ENCODE results near the gene TRDN. TPM values are rescaled to one million over a fixed set of nuclear protein-coding genes. Genes with fewer than 3 reads are reported as not detected.

The TRDN gene
- total and polyA plus RNA-seq, 4 experiments from 2014 or later, result not detected

DNA sequence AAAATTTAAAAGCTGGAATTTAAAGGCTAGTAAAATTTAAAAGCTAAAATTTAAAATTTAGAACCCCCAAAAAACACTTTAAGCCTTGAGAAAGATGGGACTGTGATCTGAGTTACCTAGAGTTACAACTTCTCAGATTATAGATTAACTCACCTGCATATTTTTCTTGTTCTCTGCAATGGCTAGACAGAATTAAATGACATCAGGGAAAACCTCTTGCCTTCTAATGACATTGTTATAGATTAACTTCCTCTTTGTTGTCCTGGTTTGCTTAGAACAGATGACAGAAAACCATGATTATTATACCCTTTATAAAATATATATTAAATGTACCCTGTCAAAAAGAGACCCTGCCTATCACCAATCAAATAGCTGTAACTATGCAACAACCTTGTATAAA lies 56.4 kb downstream of the TRDN start:
- no peaks in the 10 kb centered on the region for H3K27me3 Mint-ChIP-seq
- no peak for DNase-seq
- Histone ChIP-seq H3K4me1 (ENCODE audit: insufficient read depth, low read length) (no peaks in the 10 kb centered on the region), H3K36me3 (ENCODE audit: insufficient read depth, low read length) (no peaks in the 10 kb centered on the region), H3K27ac (ENCODE audit: low read depth, low read length) (no peak overlapping the region), H3K9me3 (ENCODE audit: control insufficient read depth in 1 of 2, low read length in 2 of 2) (no peaks in the 10 kb centered on the region), H3K4me3 (ENCODE audit: low read length in 2 of 2) (no peak overlapping the region), H3K27me3 (ENCODE audit: insufficient read depth, low read length) (no peaks in the 10 kb centered on the region)
- CTCF ChIA-PET (ENCODE audit: partially characterized antibody), result no interaction called here
- H3K4me1 Mint-ChIP-seq, result no peaks in the 10 kb centered on the region
- peaks cover 0 to 9% (median 2%) of the 10 kb centered on the region in 8 donors for H3K9me3 Mint-ChIP-seq
- no peaks in the 10 kb centered on the region for H3K36me3 Mint-ChIP-seq
- H3K27ac Mint-ChIP-seq, result no peak overlapping the region
- POLR2A ChIA-PET (ENCODE audit: partially characterized antibody), result no interaction called here
- intact Hi-C loops (cut with micrococcal nuclease), result no loop called here
- H3K4me3 Mint-ChIP-seq, result no peak overlapping the region

DNA sequence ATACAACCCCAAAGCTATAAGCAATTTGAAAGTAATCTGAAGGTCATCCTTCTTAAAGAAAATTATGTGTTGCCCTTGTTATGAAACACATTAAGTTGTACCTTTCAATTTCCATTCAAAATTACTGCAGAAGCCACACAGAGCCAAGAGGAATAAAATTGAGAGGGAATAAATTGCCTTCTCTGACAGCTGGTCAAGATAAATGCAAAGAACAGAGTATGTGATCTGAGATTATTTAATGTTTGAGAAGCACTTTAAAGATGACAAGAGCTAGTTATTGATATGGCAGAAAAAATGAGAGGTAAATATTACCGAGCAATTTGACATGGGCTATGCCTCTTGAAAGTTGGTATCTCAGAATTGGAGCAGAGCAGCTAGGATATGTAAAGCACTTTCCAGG lies 61.6 kb downstream of the TRDN start:
- Histone ChIP-seq H3K9me3 (ENCODE audit: control insufficient read depth in 1 of 2, low read length in 2 of 2) (no peaks in the 10 kb centered on the region), H3K27me3 (ENCODE audit: insufficient read depth, low read length) (no peaks in the 10 kb centered on the region), H3K27ac (ENCODE audit: low read depth, low read length) (no peak overlapping the region), H3K4me1 (ENCODE audit: insufficient read depth, low read length) (no peaks in the 10 kb centered on the region), H3K4me3 (ENCODE audit: low read length in 2 of 2) (no peak overlapping the region), H3K36me3 (ENCODE audit: insufficient read depth, low read length) (no peaks in the 10 kb centered on the region)
- peaks cover 0 to 5% (median 2%) of the 10 kb centered on the region in 8 donors for H3K9me3 Mint-ChIP-seq
- ChIA-PET CTCF (ENCODE audit: partially characterized antibody) (no interaction called here), POLR2A (ENCODE audit: partially characterized antibody) (no interaction called here)
- H3K27me3 Mint-ChIP-seq, result no peaks in the 10 kb centered on the region
- DNase-seq, result no peak
- H3K4me3 Mint-ChIP-seq, result no peak overlapping the region
- intact Hi-C loops (cut with micrococcal nuclease), result no loop called here
- no peaks in the 10 kb centered on the region for H3K36me3 Mint-ChIP-seq
- H3K27ac Mint-ChIP-seq, result no peak overlapping the region
- H3K4me1 Mint-ChIP-seq, result no peaks in the 10 kb centered on the region

DNA sequence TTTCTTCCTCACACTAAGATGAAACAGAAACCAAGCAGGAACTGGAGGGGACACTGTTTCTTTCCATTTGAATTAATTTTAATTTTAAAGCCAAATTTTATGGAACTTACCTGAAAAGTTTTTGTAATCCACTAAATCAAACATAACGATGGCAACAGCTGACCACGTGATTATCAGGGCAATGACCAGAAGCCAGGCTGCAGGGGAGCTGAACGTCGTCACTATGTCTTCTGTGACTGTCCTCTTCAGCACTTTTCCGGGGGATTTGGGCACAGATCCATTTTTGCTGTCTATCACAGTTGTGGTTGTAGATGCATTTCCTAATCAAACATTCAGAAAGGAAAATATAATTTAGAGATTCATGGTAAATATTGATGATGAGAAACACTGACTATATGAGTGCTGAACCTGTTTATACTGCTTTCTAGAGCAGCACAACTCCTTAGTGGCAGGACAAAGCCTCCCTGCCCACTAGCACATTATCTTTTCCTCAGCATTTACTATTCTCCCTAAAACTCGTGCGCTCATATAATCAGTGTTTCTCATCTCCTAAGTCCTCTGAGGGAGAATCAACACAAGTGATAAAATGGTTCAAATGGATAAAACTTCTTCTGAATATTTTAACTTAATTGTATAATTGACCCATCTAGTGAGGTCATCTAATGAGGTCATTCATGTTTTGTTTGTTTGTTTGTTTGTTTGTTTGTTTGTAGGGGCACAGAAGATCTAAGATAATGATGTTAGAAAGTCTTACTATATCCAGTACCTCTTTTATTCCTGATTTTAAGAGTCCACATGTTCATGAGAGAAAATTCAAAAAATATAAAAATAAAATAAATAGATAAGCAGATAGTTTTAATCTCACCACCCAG lies 65.7 kb downstream of the TRDN start:
- DNase-seq, result no peak
- POLR2A ChIA-PET (ENCODE audit: partially characterized antibody), result no interaction called here
- H3K36me3 Mint-ChIP-seq, result no peaks in the 10 kb centered on the region
- intact Hi-C loops (cut with micrococcal nuclease), result no loop called here
- peaks cover 0 to 3% (median 0%) of the 10 kb centered on the region in 8 donors for H3K9me3 Mint-ChIP-seq
- Histone ChIP-seq H3K27me3 (ENCODE audit: insufficient read depth, low read length) (no peaks in the 10 kb centered on the region), H3K9me3 (ENCODE audit: control insufficient read depth in 1 of 2, low read length in 2 of 2) (no peaks in the 10 kb centered on the region), H3K4me3 (ENCODE audit: low read length in 2 of 2) (no peak overlapping the region), H3K27ac (ENCODE audit: low read depth, low read length) (no peak overlapping the region), H3K4me1 (ENCODE audit: insufficient read depth, low read length) (no peaks in the 10 kb centered on the region), H3K36me3 (ENCODE audit: insufficient read depth, low read length) (no peaks in the 10 kb centered on the region)
- H3K27me3 Mint-ChIP-seq, result no peaks in the 10 kb centered on the region
- no peak overlapping the region for H3K27ac Mint-ChIP-seq
- CTCF ChIA-PET (ENCODE audit: partially characterized antibody), result no interaction called here
- no peaks in the 10 kb centered on the region for H3K4me1 Mint-ChIP-seq
- H3K4me3 Mint-ChIP-seq, result no peak overlapping the region

DNA sequence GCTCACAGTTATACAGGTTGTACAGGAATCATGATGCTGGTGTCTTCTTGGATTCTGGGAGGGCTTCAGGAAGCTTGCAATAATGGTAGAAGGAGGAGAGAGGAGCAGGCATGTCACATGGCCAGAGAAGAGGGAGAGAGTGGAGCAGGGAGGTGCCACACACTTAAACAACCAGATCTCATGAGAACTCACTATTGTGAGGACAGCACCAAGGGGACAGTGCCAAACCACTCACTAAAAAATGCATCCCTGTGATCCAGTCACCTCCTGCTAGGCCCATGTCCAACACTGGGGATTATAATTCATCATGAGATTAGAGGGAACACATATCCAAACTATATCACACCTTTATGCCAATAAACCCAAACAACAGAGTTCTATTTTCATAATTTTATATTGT lies 67.2 kb downstream of the TRDN start:
- H3K4me1 Mint-ChIP-seq, result no peaks in the 10 kb centered on the region

DNA sequence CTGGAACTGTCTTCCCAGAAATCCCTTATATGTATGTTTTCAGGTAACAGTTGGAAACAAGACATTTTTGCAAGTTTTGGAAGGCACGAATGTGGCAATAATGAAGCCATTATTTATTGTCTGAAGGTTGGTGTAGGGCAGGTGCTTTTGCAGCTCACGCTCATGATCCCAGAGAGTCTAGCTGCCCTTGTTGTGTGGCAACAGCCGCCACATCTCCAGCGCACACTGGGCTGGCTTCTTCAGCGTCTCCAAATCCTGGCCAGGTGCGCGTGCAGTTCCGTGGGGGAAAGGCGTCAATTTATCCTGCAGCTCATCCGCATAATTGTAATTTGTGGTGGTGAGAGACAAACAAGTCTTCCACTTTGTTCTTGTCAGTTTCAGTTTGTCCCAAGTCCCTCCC lies 71.2 kb downstream of the TRDN start:
- intact Hi-C loops (cut with micrococcal nuclease), result no loop called here
- H3K27me3 Mint-ChIP-seq, result no peaks in the 10 kb centered on the region
- ChIA-PET CTCF (ENCODE audit: partially characterized antibody) (no interaction called here), POLR2A (ENCODE audit: partially characterized antibody) (no interaction called here)
- no peaks in the 10 kb centered on the region for H3K4me1 Mint-ChIP-seq
- Histone ChIP-seq H3K27me3 (ENCODE audit: insufficient read depth, low read length) (no peaks in the 10 kb centered on the region), H3K4me3 (ENCODE audit: low read length in 2 of 2) (no peak overlapping the region), H3K4me1 (ENCODE audit: insufficient read depth, low read length) (no peaks in the 10 kb centered on the region), H3K27ac (ENCODE audit: low read depth, low read length) (no peak overlapping the region), H3K9me3 (ENCODE audit: control insufficient read depth in 1 of 2, low read length in 2 of 2) (peaks cover 0 to 2% of the 10 kb centered on the region in 2 donors), H3K36me3 (ENCODE audit: insufficient read depth, low read length) (no peaks in the 10 kb centered on the region)
- H3K27ac Mint-ChIP-seq, result no peak overlapping the region
- H3K36me3 Mint-ChIP-seq, result no peaks in the 10 kb centered on the region
- H3K4me3 Mint-ChIP-seq, result no peak overlapping the region
- no peak for DNase-seq
- peaks cover 0 to 6% (median under 1%) of the 10 kb centered on the region in 8 donors for H3K9me3 Mint-ChIP-seq

More for the DNA sequence above, 67.2 kb downstream of the TRDN start:
- H3K9me3 Mint-ChIP-seq, result peaks cover 0 to 4% (median 0%) of the 10 kb centered on the region in 8 donors
- CTCF ChIA-PET (ENCODE audit: partially characterized antibody), result no interaction called here
- Histone ChIP-seq H3K4me3 (ENCODE audit: low read length in 2 of 2) (no peak overlapping the region), H3K9me3 (ENCODE audit: control insufficient read depth in 1 of 2, low read length in 2 of 2) (no peaks in the 10 kb centered on the region), H3K36me3 (ENCODE audit: insufficient read depth, low read length) (no peaks in the 10 kb centered on the region), H3K27me3 (ENCODE audit: insufficient read depth, low read length) (no peaks in the 10 kb centered on the region), H3K27ac (ENCODE audit: low read depth, low read length) (no peak overlapping the region), H3K4me1 (ENCODE audit: insufficient read depth, low read length) (no peaks in the 10 kb centered on the region)
- POLR2A ChIA-PET (ENCODE audit: partially characterized antibody), result no interaction called here
- DNase-seq, result no peak
- no peaks in the 10 kb centered on the region for H3K36me3 Mint-ChIP-seq
- H3K27ac Mint-ChIP-seq, result no peak overlapping the region
- no peak overlapping the region for H3K4me3 Mint-ChIP-seq
- H3K27me3 Mint-ChIP-seq, result no peaks in the 10 kb centered on the region
- intact Hi-C loops (cut with micrococcal nuclease), result no loop called here

DNA sequence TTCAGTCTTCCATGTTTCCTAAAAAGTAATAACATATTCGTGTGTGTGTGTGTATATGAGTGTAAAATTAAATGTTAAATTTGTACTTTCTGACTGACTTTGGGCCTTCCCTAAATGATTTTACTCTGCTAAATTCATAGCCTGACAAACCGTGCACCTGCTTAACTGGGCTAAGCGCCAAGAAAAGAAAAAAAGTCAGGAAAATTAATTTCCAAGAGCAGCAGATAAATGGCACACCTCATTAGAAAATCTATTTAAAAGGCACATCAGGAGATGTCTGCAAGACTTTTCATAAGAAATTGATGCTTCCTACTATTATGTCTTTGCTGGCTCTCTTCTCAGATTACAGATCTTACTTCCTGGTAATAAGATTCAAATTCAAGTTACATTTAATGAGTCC lies 72.4 kb downstream of the TRDN start:
- Histone ChIP-seq H3K4me1 (ENCODE audit: insufficient read depth, low read length) (no peaks in the 10 kb centered on the region), H3K27ac (ENCODE audit: low read depth, low read length) (no peak overlapping the region), H3K27me3 (ENCODE audit: insufficient read depth, low read length) (no peaks in the 10 kb centered on the region), H3K9me3 (ENCODE audit: control insufficient read depth in 1 of 2, low read length in 2 of 2) (peaks cover 0 to 2% of the 10 kb centered on the region in 2 donors), H3K4me3 (ENCODE audit: low read length in 2 of 2) (no peak overlapping the region), H3K36me3 (ENCODE audit: insufficient read depth, low read length) (no peaks in the 10 kb centered on the region)
- Mint-ChIP-seq H3K27me3 (no peaks in the 10 kb centered on the region), H3K27ac (no peak overlapping the region), H3K4me1 (no peaks in the 10 kb centered on the region), H3K9me3 (peaks cover 0 to 8% (median 4%) of the 10 kb centered on the region in 8 donors), H3K36me3 (no peaks in the 10 kb centered on the region), H3K4me3 (no peak overlapping the region)
- CTCF ChIA-PET (ENCODE audit: partially characterized antibody), result no interaction called here
- POLR2A ChIA-PET (ENCODE audit: partially characterized antibody), result no interaction called here
- no peak for DNase-seq
- intact Hi-C loops (cut with micrococcal nuclease), result no loop called here

DNA sequence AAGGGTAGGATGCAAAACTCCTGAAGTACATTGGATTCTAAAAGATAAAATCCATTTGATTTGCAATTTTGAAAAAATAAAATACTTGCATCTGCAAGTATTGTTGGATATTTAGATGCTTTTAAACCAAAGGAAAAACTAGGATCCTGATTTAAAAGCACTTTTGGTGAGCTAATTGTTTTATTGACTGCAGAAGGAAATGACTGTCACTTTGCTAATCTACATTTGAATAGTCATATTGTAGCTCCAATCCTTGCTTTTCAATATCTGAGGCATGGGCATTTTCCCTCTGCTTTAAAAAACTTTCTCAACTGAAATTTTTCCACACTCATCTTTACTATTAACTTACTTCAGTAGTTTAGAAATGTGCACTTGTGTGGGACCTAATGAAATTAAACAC lies 74.1 kb downstream of the TRDN start:
- Histone ChIP-seq H3K27ac (ENCODE audit: low read depth, low read length) (no peak overlapping the region), H3K27me3 (ENCODE audit: insufficient read depth, low read length) (no peaks in the 10 kb centered on the region), H3K9me3 (ENCODE audit: control insufficient read depth in 1 of 2, low read length in 2 of 2) (peaks cover 0 to 2% of the 10 kb centered on the region in 2 donors), H3K4me1 (ENCODE audit: insufficient read depth, low read length) (no peaks in the 10 kb centered on the region), H3K4me3 (ENCODE audit: low read length in 2 of 2) (no peak overlapping the region), H3K36me3 (ENCODE audit: insufficient read depth, low read length) (no peaks in the 10 kb centered on the region)
- peaks cover 0 to 14% (median 5%) of the 10 kb centered on the region in 8 donors for H3K9me3 Mint-ChIP-seq
- no peaks in the 10 kb centered on the region for H3K27me3 Mint-ChIP-seq
- CTCF ChIA-PET (ENCODE audit: partially characterized antibody), result no interaction called here
- DNase-seq, result no peak
- H3K36me3 Mint-ChIP-seq, result no peaks in the 10 kb centered on the region
- intact Hi-C loops (cut with micrococcal nuclease), result no loop called here
- no peak overlapping the region for H3K27ac Mint-ChIP-seq
- no peaks in the 10 kb centered on the region for H3K4me1 Mint-ChIP-seq
- no peak overlapping the region for H3K4me3 Mint-ChIP-seq
- POLR2A ChIA-PET (ENCODE audit: partially characterized antibody), result no interaction called here

Data from CD4-positive, alpha-beta memory T cell (primary cell).